ENCODE results near the gene FKBP5.

- TF ChIP-seq NFIC (IDR thresholded peaks at IDR 0.05): no peak
- no peak for TF ChIP-seq MAX (IDR thresholded peaks at IDR 0.05)
- TF ChIP-seq EP300 (IDR thresholded peaks at IDR 0.05; ENCODE audit: borderline replicate concordance): no peak
- no peak for TF ChIP-seq TAF1 (IDR thresholded peaks at IDR 0.05; ENCODE audit: low read depth)
- TF ChIP-seq CEBPB (IDR thresholded peaks at IDR 0.05): no peak
- no peak for TF ChIP-seq RAD21 (IDR thresholded peaks at IDR 0.05; ENCODE audit: low read depth)
- TF ChIP-seq, protein P1, sequence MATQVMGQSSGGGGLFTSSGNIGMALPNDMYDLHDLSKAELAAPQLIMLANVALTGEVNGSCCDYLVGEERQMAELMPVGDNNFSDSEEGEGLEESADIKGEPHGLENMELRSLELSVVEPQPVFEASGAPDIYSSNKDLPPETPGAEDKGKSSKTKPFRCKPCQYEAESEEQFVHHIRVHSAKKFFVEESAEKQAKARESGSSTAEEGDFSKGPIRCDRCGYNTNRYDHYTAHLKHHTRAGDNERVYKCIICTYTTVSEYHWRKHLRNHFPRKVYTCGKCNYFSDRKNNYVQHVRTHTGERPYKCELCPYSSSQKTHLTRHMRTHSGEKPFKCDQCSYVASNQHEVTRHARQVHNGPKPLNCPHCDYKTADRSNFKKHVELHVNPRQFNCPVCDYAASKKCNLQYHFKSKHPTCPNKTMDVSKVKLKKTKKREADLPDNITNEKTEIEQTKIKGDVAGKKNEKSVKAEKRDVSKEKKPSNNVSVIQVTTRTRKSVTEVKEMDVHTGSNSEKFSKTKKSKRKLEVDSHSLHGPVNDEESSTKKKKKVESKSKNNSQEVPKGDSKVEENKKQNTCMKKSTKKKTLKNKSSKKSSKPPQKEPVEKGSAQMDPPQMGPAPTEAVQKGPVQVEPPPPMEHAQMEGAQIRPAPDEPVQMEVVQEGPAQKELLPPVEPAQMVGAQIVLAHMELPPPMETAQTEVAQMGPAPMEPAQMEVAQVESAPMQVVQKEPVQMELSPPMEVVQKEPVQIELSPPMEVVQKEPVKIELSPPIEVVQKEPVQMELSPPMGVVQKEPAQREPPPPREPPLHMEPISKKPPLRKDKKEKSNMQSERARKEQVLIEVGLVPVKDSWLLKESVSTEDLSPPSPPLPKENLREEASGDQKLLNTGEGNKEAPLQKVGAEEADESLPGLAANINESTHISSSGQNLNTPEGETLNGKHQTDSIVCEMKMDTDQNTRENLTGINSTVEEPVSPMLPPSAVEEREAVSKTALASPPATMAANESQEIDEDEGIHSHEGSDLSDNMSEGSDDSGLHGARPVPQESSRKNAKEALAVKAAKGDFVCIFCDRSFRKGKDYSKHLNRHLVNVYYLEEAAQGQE (IDR thresholded peaks at IDR 0.05; ENCODE audit: low read depth): no peak
- TF ChIP-seq FOXM1 (IDR thresholded peaks at IDR 0.05; ENCODE audit: borderline replicate concordance, low read depth): no peak
- no peak for TF ChIP-seq CREB1 (IDR thresholded peaks at IDR 0.05; ENCODE audit: low read depth)
- TF ChIP-seq EGR1 (IDR thresholded peaks at IDR 0.05): no peak
These were observed 98.8 kb downstream of the FKBP5 start for GRCh38 chr6:35589904-35590303.

All from Ishikawa (cell line).